Adrenal gland (tissue), 12 donors: ENCODE results near the gene NDUFV3. TPM values are rescaled to one million over a fixed set of nuclear protein-coding genes. Genes with fewer than 3 reads are reported as not detected.
"Not testable (repeated sequence)": the region's sequence is repeated elsewhere in the genome, so short reads cannot be mapped to it uniquely, and the experiment has no call there.

ENCODE experiments used
- DNase-seq, 7 donors: peaks; one replicate each; pipeline ENCODE4 v3.0.0-alpha.2; 2019 to 2020
- H3K27ac ChIP-seq, 5 donors: fragments of 200-600 bp; sonication (generic) in 4 of 5; 1 replicate in 3 of 5; 2 replicates in 2 of 5; pipeline versions ENCODE4 v1.5.1 to v1.8.0; 2016 to 2020; ENCODE audit warnings: mild to moderate bottlenecking in 1 of 5
- H3K27me3 ChIP-seq: fragments of 200-600 bp; 2 replicates; pipeline ENCODE4 v1.8.0; 2021
- H3K36me3 ChIP-seq, 2 donors: fragments of 200-600 bp; replicated peaks in 1 of 2; 1 replicate in 1 of 2; 2 replicates in 1 of 2; pipeline versions ENCODE4 v1.5.1 to v1.8.0; 2018 to 2022
- H3K4me1 ChIP-seq, 2 donors: fragments of 200-600 bp; replicated peaks in 1 of 2; 1 replicate in 1 of 2; 2 replicates in 1 of 2; pipeline versions ENCODE4 v1.5.1 to v1.8.0; 2018 to 2021
- H3K4me3 ChIP-seq, 4 donors: fragments of 200-600 bp; sonication (generic) in 3 of 4; one replicate each; pipeline ENCODE4 v1.5.1; 2016 to 2018
- H3K9me3 ChIP-seq, 3 donors: fragments of 200-600 bp; sonication (generic) in 1 of 3; replicated peaks in 1 of 3; 1 replicate in 2 of 3; 2 replicates in 1 of 3; pipeline versions ENCODE4 v1.5.1 to v1.8.0; 2016 to 2021
- POLR2A ChIP-seq, 2 donors: fragments of 450-650 bp; IDR thresholded peaks; one replicate each; pipeline ENCODE4 v1.6.1; 2017; ENCODE audit warnings: antibody characterized with exemption in 2 of 2, mild to moderate bottlenecking in 2 of 2, moderate library complexity in 1 of 2
- WGBS, 4 donors: extraction: QIAGEN DNeasy Blood & Tissue Kit in 2 of 4; methylation state at CpG; one replicate each; pipeline versions ENCODE4 v1.1.5 to v1.1.7; 2013 to 2017; 5-methylcytosine and 5-hydroxymethylcytosine counted together
- intact Hi-C, 2 donors: fragments of 100-400 bp; cut with DNase I; formaldehyde crosslinking; loops; one replicate each; pipeline versions ENCODE4 v1.14.1 to v1.15.0; 2022 to 2023
- polyA plus RNA-seq, 3 donors: library from polyadenylated mRNA; stranded (reverse); fragments of 200-250 nt in 2 of 3; fragments of 350-450 nt in 1 of 3; fragmentation: Illumina TruSeq in 1 of 3; extraction: RNeasy Lipid Tissue Mini Kit (QIAGEN cat#74804) in 1 of 3; gene quantifications; one replicate each; pipeline ENCODE4 v1.2.3, GENCODE V29; 2013 to 2014
- total RNA-seq, 9 donors: library from RNA; depleted of rRNA in 4 of 9; stranded (reverse); fragments of >200 nt in 4 of 9; fragments of 120-200 nt in 1 of 9; fragmentation: NEBNext Ultra II Directional in 1 of 9; extraction: Animal tissue kit (Norgen Biotek cat#: 25700) in 1 of 9; gene quantifications; one replicate each; pipeline versions ENCODE4 v1.1.0 to v1.2.4, GENCODE V29; 2013 to 2023
- TF ChIP-seq, protein P1 (sequence below), 6 experiments: fragments of 450-650 bp in 4 of 6; fragments of 200-600 bp in 2 of 6; sonication (generic) in 1 of 6; IDR thresholded peaks; 1 replicate in 5 of 6; 2 replicates in 1 of 6; pipeline versions ENCODE4 v1.5.1 to v1.8.0; 2016 to 2021; ENCODE audit warnings: antibody characterized with exemption in 6 of 6, mild to moderate bottlenecking in 2 of 6, moderate library complexity in 1 of 6
- donor health status: healthy with polysubstance abuse.
- donor health status: Bipolar disorder and iron deficiency.
- donor health status: DM: yes; HTN: yes; CAD: no.
- donor health status: DM: no; HTN: no; CAD: no.
- donor health status: DM: no; HTN: no; CAD: no.
- donor health status: DM: yes; HTN: yes; CAD: no.

The NDUFV3 gene
- total and polyA plus RNA-seq, 12 donors: 30.4 to 43.5 (median 36.1) TPM

DNA sequence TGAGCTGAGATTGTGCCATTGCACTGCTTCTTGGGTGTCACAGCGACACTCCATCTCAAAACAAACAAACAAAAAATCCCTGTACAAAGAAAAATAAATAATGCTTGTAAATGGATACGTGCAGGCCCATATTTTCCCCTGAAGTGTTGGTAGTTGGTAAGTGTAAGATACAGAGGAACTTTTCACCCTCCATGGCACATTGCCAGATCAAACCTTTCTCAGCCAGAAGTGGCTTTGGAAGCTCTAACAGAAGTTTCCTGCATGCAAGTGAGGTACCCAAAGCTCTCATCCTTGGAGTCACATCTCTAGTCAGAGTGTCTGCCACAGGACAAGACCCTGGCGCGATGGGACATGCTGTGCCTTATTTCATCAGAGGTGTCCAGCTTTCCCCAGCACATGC, 7.3 kb downstream of the NDUFV3 start:
- TF ChIP-seq, protein P1, sequence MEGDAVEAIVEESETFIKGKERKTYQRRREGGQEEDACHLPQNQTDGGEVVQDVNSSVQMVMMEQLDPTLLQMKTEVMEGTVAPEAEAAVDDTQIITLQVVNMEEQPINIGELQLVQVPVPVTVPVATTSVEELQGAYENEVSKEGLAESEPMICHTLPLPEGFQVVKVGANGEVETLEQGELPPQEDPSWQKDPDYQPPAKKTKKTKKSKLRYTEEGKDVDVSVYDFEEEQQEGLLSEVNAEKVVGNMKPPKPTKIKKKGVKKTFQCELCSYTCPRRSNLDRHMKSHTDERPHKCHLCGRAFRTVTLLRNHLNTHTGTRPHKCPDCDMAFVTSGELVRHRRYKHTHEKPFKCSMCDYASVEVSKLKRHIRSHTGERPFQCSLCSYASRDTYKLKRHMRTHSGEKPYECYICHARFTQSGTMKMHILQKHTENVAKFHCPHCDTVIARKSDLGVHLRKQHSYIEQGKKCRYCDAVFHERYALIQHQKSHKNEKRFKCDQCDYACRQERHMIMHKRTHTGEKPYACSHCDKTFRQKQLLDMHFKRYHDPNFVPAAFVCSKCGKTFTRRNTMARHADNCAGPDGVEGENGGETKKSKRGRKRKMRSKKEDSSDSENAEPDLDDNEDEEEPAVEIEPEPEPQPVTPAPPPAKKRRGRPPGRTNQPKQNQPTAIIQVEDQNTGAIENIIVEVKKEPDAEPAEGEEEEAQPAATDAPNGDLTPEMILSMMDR (IDR thresholded peaks at IDR 0.05): no peak
- TF ChIP-seq POLR2A (IDR thresholded peaks at IDR 0.05): no peak
- WGBS, 4 donors: 84 to 93% (median 85%) methylated on average over 4 of the region's 4 CpGs
- DNase-seq: no peak
- Histone ChIP-seq H3K9me3 (no peaks in the 10 kb centered on the region), H3K27ac (no peak overlapping the region), H3K4me1 (no peaks in the 10 kb centered on the region), H3K4me3 (no peak overlapping the region), H3K36me3 (peaks cover 0 to 66% of the 10 kb centered on the region in 2 donors), H3K27me3 (no peaks in the 10 kb centered on the region)
- intact Hi-C loops: loop anchor here in 1 of 2 donors (10.0 kb wide), 1 partner anchor 754 kb away; the partner anchor contains the start of genes HSF2BP and RRP1B

DNA sequence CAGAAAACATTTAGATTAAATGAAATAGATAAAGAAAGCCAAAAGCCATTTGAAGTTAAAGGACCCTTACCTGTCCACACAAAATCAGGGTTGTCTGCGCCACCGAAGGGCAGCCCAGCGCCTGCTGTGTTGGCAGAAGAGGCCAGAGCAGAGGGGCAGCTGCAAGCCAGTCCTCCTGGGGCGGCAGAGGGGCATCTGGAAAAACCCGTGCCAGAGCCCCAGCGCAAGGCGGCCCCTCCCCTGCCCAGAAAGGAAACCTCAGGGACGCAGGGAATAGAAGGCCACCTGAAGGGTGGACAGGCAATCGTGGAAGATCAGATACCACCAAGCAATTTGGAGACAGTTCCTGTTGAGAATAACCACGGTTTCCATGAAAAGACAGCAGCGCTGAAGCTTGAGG, 10.7 kb downstream of the NDUFV3 start:
- no peak for TF ChIP-seq POLR2A (IDR thresholded peaks at IDR 0.05)
- TF ChIP-seq, protein P1 (IDR thresholded peaks at IDR 0.05): no peak
- no peak for DNase-seq
- Histone ChIP-seq H3K4me3 (no peak overlapping the region), H3K27me3 (no peaks in the 10 kb centered on the region), H3K27ac (no peak overlapping the region), H3K4me1 (no peaks in the 10 kb centered on the region), H3K9me3 (no peaks in the 10 kb centered on the region), H3K36me3 (peaks cover 0 to 63% of the 10 kb centered on the region in 2 donors)
- intact Hi-C loops: loop anchor here in 1 of 2 donors (10.0 kb wide), 1 partner anchor 751 kb away; the partner anchor contains the start of genes HSF2BP and RRP1B
- 96 to 99% (median 97%) methylated on average over 11 of the region's 11 CpGs for WGBS, 4 donors

DNA sequence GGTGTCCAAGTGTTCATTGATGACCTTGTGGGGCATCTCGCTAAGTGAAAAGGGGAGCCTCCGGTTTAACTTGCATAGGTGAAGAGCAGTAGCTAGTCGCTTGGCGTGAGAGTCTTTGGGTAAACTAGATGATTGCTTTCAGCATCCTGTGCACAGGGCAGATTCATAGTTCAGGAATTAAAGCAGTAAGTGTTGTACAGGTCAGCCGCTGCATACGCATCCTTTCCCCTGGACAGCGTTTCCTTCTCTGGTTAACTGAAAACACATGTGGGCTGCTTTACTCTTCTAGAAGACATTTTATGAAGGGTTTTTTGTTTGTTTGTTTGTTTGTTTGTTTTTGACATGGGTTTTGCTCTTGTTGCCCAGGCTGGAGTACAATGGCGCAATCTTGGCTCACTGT, 12.1 kb downstream of the NDUFV3 start:
- Histone ChIP-seq H3K9me3 (no peaks in the 10 kb centered on the region), H3K36me3 (peaks cover 0 to 65% of the 10 kb centered on the region in 2 donors), H3K4me3 (no peak overlapping the region), H3K27ac (no peak overlapping the region), H3K4me1 (no peaks in the 10 kb centered on the region), H3K27me3 (no peaks in the 10 kb centered on the region)
- WGBS, 4 donors: 96 to 99% (median 98%) methylated on average over 8 of the region's 8 CpGs
- intact Hi-C loops: loop anchor here in 1 of 2 donors (10.0 kb wide), 1 partner anchor 750 kb away; the partner anchor contains the start of genes HSF2BP and RRP1B
- TF ChIP-seq POLR2A (IDR thresholded peaks at IDR 0.05): no peak
- TF ChIP-seq, protein P1 (IDR thresholded peaks at IDR 0.05): no peak
- no peak for DNase-seq

DNA sequence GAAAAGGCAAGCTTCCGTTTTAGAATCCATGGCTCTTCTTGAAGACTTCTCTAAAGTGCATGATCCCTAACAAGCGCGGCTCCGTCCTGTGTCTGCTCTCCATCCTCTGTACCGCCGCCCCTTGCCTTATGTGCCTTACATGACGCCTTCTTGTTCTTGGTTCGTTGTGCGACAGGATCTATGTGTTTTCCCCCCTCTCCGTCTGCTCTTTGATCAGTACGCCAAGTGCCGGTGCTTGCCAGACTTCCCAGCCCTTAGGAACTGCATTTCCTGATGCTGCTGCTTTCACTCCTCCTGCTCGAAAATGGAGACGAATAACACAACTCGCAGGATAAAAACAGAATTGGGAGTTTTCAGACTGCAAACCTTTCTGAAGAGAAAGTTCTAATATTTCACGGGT, 13.1 kb downstream of the NDUFV3 start:
- Histone ChIP-seq H3K27me3 (no peaks in the 10 kb centered on the region), H3K36me3 (peaks cover 0 to 65% of the 10 kb centered on the region in 2 donors), H3K4me1 (no peaks in the 10 kb centered on the region), H3K27ac (no peak overlapping the region), H3K4me3 (no peak overlapping the region), H3K9me3 (no peaks in the 10 kb centered on the region)
- intact Hi-C loops: loop anchor here in 1 of 2 donors (10.0 kb wide), 1 partner anchor 749 kb away; the partner anchor contains the start of genes HSF2BP and RRP1B
- TF ChIP-seq, protein P1 (IDR thresholded peaks at IDR 0.05): no peak
- no peak for TF ChIP-seq POLR2A (IDR thresholded peaks at IDR 0.05)
- DNase-seq: no peak
- WGBS, 4 donors: 96 to 99% (median 97%) methylated on average over 16 of the region's 16 CpGs

DNA sequence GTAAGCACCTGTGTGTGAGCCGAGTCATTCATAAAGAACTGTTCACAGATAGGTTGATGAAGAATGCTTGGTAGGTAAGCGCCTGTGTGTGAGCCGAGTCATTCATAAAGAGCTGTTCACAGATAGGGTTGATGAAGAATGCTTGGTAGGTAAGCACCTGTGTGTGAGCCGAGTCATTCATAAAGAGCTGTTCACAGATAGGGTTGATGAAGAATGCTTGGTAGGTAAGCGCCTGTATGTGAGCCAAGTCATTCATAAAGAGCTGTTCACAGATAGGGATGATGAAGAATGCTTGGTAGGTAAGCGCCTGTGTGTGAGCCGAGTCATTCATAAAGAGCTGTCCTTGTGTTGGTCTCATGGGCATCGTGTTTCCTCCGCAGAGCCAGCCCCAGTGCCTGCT, 15.4 kb downstream of the NDUFV3 start:
- peaks cover 0 to 70% of the 10 kb centered on the region in 2 donors for H3K36me3 ChIP-seq
- WGBS, 4 donors: 91 to 97% (median 94%) methylated on average over 9 of the region's 9 CpGs

DNA sequence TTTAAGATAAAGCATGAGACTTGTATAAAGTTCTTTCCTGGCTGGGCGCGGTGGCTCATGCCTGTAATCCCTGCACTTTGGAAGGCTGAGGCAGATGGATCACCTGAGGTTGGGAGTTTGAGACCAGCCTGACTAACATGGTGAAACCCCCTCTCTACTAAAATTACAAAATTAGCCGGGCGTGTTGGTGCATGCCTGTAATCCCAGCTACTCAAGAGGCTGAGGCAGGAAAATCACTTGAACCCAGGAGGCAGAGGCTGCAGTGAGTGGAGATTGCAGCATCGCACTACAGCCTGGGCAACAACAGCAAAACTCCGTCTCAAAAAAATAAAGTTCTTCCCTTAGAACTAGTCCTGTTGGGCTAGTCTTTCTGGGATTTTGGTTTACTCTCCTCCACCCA, 18.8 kb downstream of the NDUFV3 start:
- DNase-seq, H3K9me3 ChIP-seq, H3K27ac ChIP-seq, H3K4me3 ChIP-seq, H3K27me3 ChIP-seq, H3K4me1 ChIP-seq, intact Hi-C loops: not testable (repeated sequence)
- 94 to 100% (median 97%) methylated on average over 5 to 6 of the region's 6 CpGs for WGBS, 4 donors
- H3K36me3 ChIP-seq: peaks cover 0 to 38% of the 10 kb centered on the region in 2 donors

More for the DNA sequence above, 15.4 kb downstream of the NDUFV3 start:
- not testable (repeated sequence) for H3K27me3 ChIP-seq, H3K9me3 ChIP-seq, DNase-seq, H3K4me3 ChIP-seq, H3K27ac ChIP-seq, H3K4me1 ChIP-seq
- intact Hi-C loops: loop anchor here in 1 of 2 donors (10.0 kb wide), 1 partner anchor 746 kb away; the partner anchor contains the start of genes HSF2BP and RRP1B
